Stimulated activated CD8-positive, alpha-beta memory T cell treated with anti-CD3 and anti-CD28 coated beads, Interleukin-4, amount 100 ng/mL, for 1 hour (primary cell): ENCODE measurements around the gene CLSTN3.

Experiments
- DNase-seq, 2 donors: peaks; one replicate each; pipeline ENCODE4 v3.0.0-alpha.2; 2020; ENCODE audit warnings: low read depth in 2 of 2, low spot score in 1 of 2

The CLSTN3 gene

DNA sequence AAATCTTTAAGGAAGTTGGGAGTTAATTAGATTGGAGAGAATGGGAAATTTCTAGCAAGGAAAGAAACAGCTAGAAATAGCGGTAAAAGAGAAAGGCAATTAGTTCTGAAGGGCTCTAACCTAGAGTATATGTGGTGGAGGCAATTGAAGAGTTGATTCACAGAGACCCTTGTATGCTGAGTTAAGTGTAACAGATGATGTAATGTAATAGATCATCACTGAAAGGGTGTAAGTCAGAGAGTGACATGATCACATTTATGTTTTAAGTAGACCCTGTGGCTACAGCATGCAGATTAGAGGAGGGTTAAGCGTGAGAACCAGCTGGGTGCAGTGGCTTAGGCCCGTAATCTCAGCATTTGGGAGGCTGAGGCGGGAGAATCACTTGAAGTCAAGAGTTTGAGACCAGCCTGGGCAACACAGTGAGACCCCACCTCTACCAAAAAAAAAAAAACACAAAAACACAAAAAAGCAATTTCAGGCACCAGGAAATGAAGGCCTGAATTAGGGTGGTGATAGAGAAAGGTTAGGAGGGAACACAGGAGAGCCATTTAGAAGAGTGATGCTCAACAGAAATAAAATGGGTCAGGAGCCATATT lies 4.4 kb upstream of the CLSTN3 start:
- DNase-seq: no peak

DNA sequence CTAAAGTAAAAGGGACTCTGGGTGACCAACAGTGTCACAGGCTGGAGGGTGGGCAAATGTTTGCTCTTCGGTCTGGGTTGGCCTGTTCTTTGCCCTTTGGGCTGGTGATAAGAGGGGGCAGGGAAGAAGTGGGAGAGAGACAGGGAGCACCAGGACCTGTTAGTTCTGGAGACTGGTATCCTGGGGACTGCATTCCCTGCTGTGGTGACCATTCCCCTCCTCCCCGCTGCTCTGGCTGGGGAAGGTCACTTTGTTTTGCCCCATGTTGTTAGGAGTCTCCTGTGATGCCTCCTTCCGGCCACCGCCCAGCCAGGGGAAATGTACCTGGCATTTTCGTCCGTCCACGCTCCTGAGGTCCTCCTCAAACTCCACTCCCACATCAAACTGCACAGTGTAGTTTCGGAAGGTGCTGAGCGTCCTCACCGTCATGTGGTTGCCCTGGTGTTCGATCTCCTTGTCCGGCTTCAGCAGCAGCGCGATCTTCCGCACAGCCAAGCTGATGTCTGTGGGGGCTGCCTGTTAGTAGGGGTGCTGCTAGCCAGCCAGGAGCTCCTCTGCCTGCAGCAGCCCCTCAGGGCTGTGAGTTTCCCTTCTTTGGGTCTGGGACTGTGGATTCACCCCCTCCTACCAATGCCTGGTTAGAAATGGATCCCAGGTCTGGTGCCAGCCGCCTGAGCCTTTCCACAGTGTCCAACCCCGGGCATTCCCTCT lies 2.1 kb upstream of the CLSTN3 start:
- DNase-seq: no peak

DNA sequence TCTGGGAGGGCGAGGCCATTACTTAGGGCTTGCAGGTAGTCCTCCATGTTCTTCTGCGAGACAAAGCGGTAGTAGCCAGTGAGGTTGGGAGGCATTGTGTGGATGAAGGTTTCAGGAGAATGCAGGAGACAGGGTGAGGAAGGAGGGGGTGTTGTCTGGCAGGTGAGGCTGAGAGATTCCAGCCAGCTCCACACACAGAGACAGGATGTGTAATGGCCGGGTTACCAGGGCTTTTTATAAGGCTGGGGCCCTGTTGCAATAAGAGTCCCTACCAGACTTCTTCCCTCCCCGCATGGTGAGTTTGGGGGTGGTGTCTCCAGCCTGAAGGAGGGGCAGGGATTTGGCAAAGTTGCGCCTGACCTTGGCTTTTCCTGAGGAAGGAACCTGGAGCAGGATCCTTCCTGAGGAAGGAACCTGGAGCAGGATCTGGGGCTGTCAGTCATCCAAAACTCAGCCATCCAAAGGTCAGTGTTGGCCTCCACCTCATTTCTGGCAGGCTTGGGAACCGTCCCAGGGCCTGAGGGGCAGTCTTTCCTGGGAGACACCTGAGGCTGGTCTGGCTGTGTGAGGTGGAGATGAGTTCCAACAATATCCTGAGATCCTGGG lies 1.4 kb upstream of the CLSTN3 start, which contains the start of gene RBP5:
RBP5 (minus strand) TSS at position 209 of the 606 bp plus-strand sequence; CDS start at position 95, 114 bp downstream.
- no peak for DNase-seq

DNA sequence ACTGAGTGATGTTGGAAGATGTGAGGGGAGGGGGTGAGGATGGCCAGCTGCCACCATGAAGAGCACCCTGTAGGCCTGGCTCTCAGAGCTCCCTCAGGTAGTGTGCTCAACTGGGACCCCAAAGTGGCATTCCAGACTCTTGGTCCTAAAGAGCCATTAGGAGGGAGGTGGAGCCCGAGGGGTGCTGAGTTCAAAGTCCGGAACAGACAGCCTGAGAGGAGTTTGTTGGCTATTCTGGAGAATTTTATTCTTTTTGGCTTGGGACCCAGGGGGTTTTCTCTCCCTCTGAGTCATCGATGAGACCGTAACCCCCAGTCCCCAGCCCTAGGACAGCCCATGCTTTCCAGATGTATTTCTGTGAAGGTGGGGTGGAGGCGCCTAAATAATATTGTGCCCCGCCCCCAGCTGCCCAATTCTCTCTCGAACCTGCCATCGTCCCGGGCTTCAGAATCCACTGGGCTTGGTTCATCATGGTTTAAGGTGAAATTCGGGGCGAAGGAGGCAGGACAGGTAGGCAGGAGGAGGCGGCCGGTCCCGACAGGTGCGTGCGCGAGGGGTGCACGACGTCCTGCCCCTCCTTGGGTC lies 792 bp upstream of the CLSTN3 start:
- no peak for DNase-seq

DNA sequence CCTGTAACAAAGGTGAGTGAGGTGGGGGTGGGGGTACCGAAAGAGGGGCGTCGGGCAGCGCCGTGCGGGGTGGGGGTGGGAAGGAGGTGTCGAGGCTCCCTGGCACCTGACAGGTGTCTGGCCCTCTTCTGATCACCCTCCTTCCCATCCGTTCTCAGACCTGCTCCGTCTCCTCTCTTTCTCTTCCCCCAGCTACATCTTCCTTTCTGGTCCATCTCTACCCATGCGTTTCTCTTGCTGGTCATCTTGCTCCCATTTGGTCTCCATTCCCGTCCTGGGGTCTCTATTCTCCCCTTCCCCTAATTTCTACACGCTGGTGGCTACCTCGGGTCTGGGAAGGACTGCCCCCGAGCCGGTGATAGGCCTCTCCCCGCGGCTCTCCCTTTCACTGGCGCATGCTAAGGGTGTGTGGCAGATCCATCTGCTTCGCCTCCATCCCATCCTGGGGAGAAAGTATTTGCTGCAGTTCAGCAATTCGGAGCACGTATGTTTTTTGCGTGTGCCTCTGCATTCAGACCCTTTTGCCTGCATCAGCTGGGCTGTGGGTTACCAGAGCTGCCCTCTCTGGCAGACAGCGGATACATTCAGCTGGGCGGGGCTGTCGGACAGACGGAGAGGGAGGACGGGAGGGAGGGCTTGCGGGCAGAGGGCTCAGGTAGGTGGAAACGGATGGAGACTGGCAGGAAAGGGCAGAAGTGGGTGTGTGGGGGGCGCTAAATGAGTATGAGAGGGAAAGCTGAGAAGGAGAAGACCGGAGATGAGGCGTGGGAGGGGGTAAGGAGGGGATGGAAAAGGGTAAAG lies 730 bp downstream of the CLSTN3 start:
- peak in 1 of 2 donors; percentile 35 for DNase-seq

DNA sequence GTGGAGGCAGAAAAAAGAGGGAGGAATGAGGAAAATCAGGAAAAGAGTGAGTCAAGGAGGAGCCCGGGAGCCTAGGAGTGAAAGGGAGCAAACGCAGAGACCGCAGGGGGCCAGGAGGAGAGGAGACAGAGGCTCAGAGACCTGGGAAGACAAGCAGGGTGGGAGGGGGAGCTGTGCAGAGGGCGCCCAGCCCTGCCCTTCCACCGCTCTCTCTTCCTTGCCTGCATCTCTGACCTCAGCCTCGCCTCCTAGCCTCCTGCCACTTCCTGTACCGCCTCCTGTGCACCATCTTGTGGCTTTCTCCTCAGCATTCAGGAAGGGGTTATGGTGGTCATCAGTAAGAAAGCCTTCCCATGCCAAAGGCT lies 1.3 kb downstream of the CLSTN3 start:
- no peak for DNase-seq

DNA sequence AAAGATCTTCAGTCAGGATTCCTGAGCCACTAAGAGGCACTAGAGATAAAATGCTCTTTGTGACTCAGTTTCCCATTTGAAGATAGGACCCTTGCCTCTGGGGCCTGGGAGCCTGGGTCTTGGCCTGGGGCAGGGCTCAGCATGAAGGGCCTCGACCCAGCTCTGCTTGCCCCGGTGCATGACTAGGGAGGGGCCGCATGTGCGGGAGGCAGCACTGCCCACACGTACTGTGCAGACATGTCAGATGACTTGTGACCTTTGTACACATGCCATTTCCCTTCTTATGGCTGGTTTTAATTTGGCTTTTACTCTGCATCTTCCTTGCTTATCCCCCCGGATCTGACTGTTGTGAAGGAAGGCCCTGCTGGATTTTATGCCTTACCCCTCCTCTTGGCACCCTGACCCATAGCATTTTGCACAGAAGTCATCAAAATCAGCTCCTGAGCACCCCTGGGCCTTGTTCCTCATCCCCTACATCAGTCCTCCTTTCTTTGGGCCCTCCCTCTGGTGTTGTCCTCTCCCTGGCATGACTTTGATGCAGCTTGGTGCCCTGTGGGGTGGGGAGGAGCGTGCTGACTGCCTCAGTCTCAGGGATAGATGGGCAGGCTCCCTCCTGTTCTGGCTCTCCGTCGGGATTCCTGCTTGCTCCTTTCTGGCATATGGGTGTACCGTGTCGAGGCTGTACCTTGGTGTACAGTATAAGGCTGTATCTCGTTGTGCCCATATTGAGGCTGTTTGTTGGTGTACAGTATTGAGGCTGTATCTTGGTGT lies 4.4 kb downstream of the CLSTN3 start:
- no peak for DNase-seq

DNA sequence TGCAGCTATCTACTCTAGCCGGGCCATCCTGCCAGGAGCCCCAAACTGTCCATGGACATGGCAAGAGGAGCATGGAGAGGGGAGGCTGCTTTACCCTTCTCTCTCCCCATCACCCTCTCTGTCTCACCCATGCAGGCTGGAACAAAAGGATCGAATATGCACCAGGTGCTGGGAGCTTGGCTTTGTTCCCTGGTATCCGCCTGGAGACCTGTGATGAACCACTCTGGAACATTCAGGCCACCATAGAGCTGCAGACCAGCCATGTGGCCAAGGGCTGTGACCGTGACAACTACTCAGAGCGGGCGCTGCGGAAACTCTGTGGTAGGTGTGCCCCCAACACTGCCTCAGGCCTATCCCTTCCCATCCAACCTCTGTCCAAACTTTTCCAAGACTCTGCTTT lies 5.9 kb downstream of the CLSTN3 start:
- DNase-seq: no peak

DNA sequence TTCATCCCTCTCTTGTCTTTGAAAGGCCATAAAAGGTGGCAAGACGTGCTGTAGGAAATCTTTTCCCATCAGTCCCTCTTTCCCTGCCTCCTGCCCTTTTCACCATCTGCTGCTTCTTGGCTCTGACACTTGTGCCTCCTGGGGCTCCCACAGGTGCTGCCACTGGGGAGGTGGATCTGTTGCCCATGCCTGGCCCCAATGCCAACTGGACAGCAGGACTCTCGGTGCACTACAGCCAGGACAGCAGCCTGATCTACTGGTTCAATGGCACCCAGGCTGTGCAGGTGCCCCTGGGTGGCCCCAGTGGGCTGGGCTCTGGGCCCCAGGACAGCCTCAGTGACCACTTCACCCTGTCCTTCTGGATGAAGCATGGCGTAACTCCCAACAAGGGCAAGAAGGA lies 6.5 kb downstream of the CLSTN3 start:
- DNase-seq: no peak

DNA sequence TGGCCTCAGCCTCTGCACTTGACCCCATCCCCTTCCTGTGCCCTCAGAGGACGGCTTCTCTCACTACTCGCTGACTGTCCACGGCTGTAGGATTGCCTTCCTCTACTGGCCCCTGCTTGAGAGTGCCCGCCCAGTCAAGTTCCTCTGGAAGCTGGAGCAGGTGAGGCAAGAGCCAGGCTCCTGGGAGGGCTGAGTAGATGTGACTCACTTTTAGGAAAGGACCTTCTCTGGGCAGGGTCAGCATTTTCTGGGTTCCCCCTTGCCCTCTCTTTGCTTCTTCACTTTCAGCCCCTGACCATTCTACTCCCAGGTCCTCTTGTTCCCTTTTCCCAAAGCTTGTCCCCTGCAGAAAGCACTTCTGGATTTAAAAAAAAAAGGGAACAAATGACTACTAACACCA lies 7.7 kb downstream of the CLSTN3 start:
- DNase-seq: no peak

DNA sequence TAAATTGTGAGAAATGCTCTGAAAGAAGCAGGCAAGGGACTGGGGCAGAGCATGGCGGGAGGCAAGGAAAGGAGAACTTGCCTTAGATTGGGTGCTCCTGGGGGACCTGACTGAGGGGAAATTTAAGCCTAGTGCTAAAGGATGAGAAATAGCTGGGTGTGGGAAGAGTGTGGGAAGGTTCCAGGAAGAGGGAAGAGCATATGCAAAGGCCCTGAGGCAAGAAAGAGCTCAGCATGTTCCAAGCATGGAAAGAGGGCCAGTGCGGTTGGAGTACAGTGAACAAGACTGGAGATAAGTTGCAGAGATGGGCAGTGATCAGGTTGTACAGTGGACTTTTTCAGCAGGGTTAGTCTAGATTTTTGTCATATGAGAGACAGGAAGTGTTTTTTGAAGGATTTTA lies 9.0 kb downstream of the CLSTN3 start:
- DNase-seq: no peak

DNA sequence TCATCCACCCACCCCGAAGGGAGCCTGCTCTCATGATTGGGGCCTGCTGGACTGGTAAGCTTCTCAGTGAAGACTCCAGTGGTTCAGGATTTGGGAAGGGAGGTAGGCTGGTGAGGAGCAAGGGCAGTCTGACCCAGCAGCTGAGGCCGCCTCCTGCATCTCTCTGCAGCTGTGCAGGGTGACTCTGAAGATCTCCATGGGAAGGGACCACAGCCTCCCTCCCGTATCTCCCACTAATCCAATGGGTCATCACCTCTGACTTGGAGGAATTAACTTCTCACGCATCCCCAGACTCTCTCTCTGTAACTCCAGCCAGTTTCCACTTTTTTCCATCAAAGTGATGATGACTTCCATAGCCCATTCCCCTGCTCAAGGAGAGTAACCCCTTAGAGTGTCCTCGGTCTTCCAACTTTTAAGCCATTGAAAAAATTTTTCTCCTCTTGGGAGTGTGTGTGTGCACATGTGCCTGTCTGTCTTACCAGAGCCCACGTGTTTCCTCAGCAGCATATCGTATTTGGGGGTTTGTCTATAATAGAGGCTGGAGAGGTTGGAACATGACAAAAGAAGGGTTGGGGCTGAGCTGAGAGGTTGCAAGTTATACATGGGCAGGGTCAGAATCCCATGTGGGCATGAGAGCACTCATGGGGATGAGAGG lies 11.3 kb downstream of the CLSTN3 start:
- DNase-seq: no peak

DNA sequence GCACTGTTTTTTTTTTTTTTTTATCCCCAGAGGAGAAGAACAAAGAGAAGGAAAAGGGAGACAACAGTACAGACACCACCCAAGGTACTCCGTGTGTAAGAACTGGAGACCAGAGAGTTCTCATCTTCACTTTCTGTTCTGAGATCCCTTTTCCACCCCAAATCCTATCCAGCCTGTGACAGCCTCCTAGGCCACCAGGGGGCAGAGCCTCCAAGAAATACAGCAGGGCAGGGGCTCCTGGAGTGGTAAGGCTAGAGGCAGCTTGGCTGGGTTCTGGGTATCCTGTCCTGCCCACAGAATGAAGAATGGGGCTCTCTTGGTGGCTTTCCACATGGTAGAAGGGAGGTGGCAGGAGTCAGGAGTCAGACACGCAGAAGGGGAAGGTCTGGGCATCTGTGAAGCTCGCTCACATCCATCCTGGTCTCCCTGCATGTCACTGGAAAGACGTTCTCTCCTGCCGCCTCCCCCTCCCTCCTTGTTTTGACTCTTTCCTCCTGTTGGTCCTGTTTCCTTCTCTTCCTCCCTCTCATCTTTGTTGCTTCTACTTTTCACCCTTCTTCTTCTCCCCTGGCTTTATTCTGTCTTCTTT lies 12.0 kb downstream of the CLSTN3 start:
- peak in 1 of 2 donors; percentile 20 for DNase-seq

DNA sequence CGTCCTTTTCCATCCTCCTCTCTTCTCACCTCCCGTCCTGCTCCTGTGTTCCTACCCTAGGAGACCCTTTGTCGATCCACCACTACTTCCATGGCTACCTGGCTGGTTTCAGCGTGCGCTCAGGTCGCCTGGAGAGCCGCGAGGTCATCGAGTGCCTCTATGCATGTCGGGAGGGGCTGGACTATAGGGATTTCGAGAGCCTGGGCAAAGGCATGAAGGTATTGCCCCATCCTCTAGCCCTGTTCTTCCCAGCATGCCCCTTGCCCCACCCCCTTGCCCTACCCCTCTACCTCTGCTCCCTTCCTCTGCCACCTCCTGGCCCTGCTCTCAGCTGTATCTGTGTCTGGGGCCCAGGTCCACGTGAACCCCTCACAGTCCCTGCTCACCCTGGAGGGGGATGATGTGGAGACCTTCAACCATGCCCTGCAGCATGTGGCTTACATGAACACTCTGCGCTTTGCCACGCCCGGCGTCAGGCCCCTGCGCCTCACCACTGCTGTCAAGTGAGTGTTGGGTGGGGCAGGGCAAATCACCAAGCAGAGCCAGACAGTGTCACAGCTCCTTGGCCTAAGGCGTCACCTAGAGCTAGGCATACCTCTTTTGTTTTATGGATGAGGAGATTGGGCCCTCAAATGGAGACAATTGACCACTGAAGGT lies 12.8 kb downstream of the CLSTN3 start:
- no peak for DNase-seq

DNA sequence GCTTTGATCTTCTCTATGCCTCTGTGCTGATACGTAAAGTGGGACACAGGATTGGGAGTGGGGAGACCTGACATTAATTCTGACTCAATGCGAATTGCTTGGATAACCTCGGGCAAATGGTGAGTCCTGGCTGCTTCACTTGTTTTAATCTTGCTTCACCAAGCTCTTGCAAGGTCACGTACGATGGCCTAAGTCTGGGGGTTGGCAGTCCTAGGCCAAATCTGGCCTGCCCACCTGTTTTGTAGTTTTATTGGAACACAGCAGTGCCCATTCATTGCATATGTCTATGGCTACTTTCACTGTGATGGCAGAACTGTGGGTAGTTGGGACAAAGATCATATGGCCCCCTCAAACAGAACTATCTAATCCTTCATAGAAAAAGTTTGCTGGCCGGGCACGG lies 13.4 kb downstream of the CLSTN3 start:
- DNase-seq: no peak

DNA sequence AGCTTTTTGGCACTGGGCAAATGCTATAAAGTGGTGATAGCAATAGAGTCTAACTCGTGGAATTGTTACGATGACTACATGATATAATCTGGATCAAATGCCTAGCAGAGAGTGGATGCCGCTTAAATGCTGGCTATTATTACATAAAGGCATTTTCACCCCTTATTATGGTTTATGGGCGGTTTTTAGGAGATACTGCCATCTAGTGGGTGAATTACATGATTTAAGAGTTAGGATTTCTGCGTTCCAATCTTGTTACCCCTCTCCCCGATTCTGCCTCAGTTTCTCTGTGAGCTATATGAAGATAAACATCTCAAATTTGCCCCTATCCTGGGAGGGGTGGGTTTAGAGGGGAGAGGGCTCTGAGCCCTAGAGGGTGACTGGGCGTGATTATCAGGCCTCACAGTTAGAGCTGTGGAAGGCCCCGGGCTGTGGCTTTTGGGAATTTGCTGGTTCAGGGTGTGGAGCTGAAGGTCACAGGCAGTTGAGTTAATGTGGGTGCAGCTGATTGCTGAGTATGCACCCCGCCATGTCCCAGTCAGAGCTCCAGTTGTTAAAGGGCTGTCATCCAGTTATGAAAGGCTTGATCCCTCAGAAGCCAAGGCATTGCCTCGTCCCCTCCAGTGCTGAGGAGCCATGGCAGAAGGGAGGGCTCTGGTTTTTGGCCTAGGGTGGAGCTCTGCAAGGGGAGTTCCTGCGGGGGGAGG lies 14.4 kb downstream of the CLSTN3 start:
- DNase-seq: no peak

DNA sequence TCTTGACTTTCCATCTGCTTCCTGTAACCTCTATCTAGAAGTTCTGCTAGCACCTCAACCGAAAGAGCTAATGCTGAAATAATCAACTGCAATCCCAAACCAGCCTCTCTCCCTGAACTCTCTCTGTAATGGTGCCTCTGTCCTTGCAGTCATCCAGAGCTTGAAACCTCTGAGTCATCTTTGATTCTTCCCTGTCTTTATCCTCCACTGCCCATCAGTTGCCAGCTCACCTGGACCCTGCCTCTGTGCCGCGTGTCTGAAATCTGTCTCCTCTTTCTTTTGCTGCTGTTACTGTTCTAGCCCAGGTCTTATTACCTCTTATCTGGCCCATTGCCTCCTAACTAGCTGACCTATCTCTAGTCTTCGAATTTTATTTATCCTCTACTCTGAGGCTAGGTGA lies 15.5 kb downstream of the CLSTN3 start:
- DNase-seq: no peak

DNA sequence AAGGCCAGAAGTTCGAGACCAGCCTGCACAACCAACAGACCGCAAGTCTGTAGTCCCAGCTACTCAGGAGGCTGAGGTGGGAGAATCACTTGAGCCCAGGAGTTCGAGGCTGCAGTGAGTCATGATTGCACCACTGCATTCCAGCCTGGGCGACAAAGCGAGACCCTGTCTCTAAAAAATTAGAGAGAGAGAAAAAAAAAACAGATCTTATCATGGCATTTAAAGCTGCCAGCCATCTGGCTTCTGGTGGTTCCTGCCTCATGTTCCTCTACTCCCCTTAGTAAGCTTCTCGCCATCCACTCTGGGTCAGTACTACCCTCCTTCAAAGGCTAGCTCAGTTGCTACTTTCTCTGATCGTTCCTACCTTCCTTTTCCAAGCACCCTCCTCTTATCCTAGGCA lies 16.1 kb downstream of the CLSTN3 start:
- DNase-seq: no peak

DNA sequence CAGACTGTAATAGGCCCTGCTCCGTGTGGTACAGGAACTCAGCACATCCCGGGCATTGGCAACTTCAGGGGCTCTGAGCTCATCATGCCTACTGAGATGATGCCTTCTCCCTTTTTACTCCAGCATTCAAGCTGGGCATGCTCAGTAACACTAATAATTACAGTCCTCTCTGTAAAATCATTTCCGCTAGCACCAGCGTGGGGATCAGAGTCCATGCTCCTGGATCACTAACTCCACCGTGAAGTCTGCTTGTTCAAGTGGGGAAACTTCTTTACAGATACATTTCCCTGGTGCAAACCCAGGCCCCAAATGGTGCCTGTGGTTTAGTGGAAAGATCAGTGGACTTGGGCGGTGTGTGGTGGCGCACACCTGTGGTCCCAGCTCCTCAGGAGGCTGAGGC lies 16.7 kb downstream of the CLSTN3 start:
- DNase-seq: no peak
